Measurements from ENCODE around the gene SMARCAD1.
"Not testable (repeated sequence)": the region's sequence is repeated elsewhere in the genome, so short reads cannot be mapped to it uniquely, and the experiment has no call there.

SMARCAD1 gene

GRCh38 chr4:94293981-94294380 is 86.3 kb downstream of the SMARCAD1 start:
- DNase-seq, result not testable (repeated sequence)

- DNase-seq, result not testable (repeated sequence)
Observed at GRCh38 chr4:94295473-94295872, 87.8 kb downstream of the SMARCAD1 start.

GRCh38 chr4:94298725-94299252 is 91.1 kb downstream of the SMARCAD1 start:
- DNase-seq, result no peak

GRCh38 chr4:94302191-94302590 is 94.5 kb downstream of the SMARCAD1 start:
- no peak for DNase-seq

- peak in 1 of 56 donors; percentile 2 for DNase-seq
Observed at GRCh38 chr4:94304365-94304971, 96.8 kb downstream of the SMARCAD1 start.

- no peak for DNase-seq
Observed at GRCh38 chr4:94305466-94306225, 98.0 kb downstream of the SMARCAD1 start.

GRCh38 chr4:94306713-94307112 is 99.0 kb downstream of the SMARCAD1 start:
- DNase-seq, result no peak

- DNase-seq, result no peak
Observed at GRCh38 chr4:94307231-94307871, 99.7 kb downstream of the SMARCAD1 start.

- DNase-seq, result not testable (repeated sequence)
Observed at GRCh38 chr4:94319927-94320326, 112.3 kb downstream of the SMARCAD1 start.

GRCh38 chr4:94325835-94326234 is 118.2 kb downstream of the SMARCAD1 start:
- no peak for DNase-seq

- DNase-seq, result no peak
Observed at GRCh38 chr4:94329933-94330332, 122.3 kb downstream of the SMARCAD1 start.

GRCh38 chr4:94332983-94333590 is 125.4 kb downstream of the SMARCAD1 start:
- DNase-seq, result no peak

GRCh38 chr4:94333866-94334265 is 126.2 kb downstream of the SMARCAD1 start:
- DNase-seq, result no peak

- no peak for DNase-seq
Observed at GRCh38 chr4:94334476-94334875, 126.8 kb downstream of the SMARCAD1 start.

GRCh38 chr4:94334962-94335361 is 127.3 kb downstream of the SMARCAD1 start:
- no peak for DNase-seq

- DNase-seq, result no peak
Observed at GRCh38 chr4:94336303-94336702, 128.6 kb downstream of the SMARCAD1 start.

- DNase-seq, result not testable (repeated sequence)
Observed at GRCh38 chr4:94336791-94337190, 129.1 kb downstream of the SMARCAD1 start.

- no peak for DNase-seq
Observed at GRCh38 chr4:94338681-94339351, 131.2 kb downstream of the SMARCAD1 start.

GRCh38 chr4:94339779-94340178 is 132.1 kb downstream of the SMARCAD1 start:
- DNase-seq, result no peak
